VCaP (cell line): ENCODE measurements around the gene MYO1D.
"Not testable (repeated sequence)": the region's sequence is repeated elsewhere in the genome, so short reads cannot be mapped to it uniquely, and the experiment has no call there.

Experiments used
- H3K27ac ChIP-seq: fragments of 450-650 bp; 2 replicates; pipeline ENCODE4 v1.5.1; 2017
- CTCF ChIP-seq: fragments of 450-650 bp; conservative IDR thresholded peaks from 2 replicates; pipeline ENCODE4 v1.5.1; 2017; ENCODE audit warnings: mild to moderate bottlenecking, moderate library complexity

MYO1D gene

GRCh38 chr17:32725697-32726096 is 151.2 kb downstream of the MYO1D start:
- H3K27ac ChIP-seq, result no peak overlapping the region
- TF ChIP-seq CTCF, result no peak

GRCh38 chr17:32723310-32723955 is 153.5 kb downstream of the MYO1D start:
- H3K27ac ChIP-seq, result no peak overlapping the region
- TF ChIP-seq CTCF, result no peak

GRCh38 chr17:32722733-32723132 is 154.2 kb downstream of the MYO1D start:
- H3K27ac ChIP-seq, result no peak overlapping the region
- no peak for TF ChIP-seq CTCF

GRCh38 chr17:32720671-32721070 is 156.3 kb downstream of the MYO1D start:
- TF ChIP-seq CTCF, result no peak
- no peak overlapping the region for H3K27ac ChIP-seq

GRCh38 chr17:32719689-32720088 is 157.2 kb downstream of the MYO1D start:
- H3K27ac ChIP-seq, result no peak overlapping the region
- no peak for TF ChIP-seq CTCF

- H3K27ac ChIP-seq, result not testable (repeated sequence)
Measured at GRCh38 chr17:32714922-32715321, 162.0 kb downstream of the MYO1D start.

- not testable (repeated sequence) for H3K27ac ChIP-seq
Measured at GRCh38 chr17:32714206-32714605, 162.7 kb downstream of the MYO1D start.

GRCh38 chr17:32713081-32713480 is 163.8 kb downstream of the MYO1D start:
- TF ChIP-seq CTCF, result no peak
- no peak overlapping the region for H3K27ac ChIP-seq

GRCh38 chr17:32709562-32709961 is 167.4 kb downstream of the MYO1D start:
- peak overlapping the region; percentile 84 for H3K27ac ChIP-seq
- TF ChIP-seq CTCF, result no peak
